Ishikawa (cell line): ENCODE measurements around the gene HOXA13.

ENCODE experiments used
- CEBPB ChIP-seq: IDR thresholded peaks from 2 replicates; pipeline ENCODE4 v1.6.1; 2012
- CREB1 ChIP-seq: IDR thresholded peaks from 2 replicates; pipeline ENCODE4 v1.6.1; 2012; ENCODE audit warnings: low read depth
- EGR1 ChIP-seq: IDR thresholded peaks from 2 replicates; pipeline ENCODE4 v1.6.1; 2012
- EP300 ChIP-seq: IDR thresholded peaks from 2 replicates; pipeline ENCODE4 v1.6.1; 2012; ENCODE audit warnings: borderline replicate concordance
- FOXM1 ChIP-seq: IDR thresholded peaks from 2 replicates; pipeline ENCODE4 v1.6.1; 2012; ENCODE audit warnings: low read depth, borderline replicate concordance
- MAX ChIP-seq: IDR thresholded peaks from 2 replicates; pipeline ENCODE4 v1.6.1; 2012
- NFIC ChIP-seq: IDR thresholded peaks from 2 replicates; pipeline ENCODE4 v1.6.1; 2012
- RAD21 ChIP-seq: IDR thresholded peaks from 2 replicates; pipeline ENCODE4 v1.6.1; 2012; ENCODE audit warnings: low read depth
- TAF1 ChIP-seq: IDR thresholded peaks from 2 replicates; pipeline ENCODE4 v1.6.1; 2012; ENCODE audit warnings: low read depth, mild to moderate bottlenecking
- TCF12 ChIP-seq: IDR thresholded peaks from 2 replicates; pipeline ENCODE4 v1.6.1; 2012; ENCODE audit warnings: low read depth
- TEAD4 ChIP-seq: IDR thresholded peaks from 2 replicates; pipeline ENCODE4 v1.6.1; 2012
- USF1 ChIP-seq: IDR thresholded peaks from 2 replicates; pipeline ENCODE4 v1.6.1; 2012
- YY1 ChIP-seq: IDR thresholded peaks from 2 replicates; pipeline ENCODE4 v1.6.1; 2012; ENCODE audit warnings: low read depth
- ZBTB7A ChIP-seq: IDR thresholded peaks from 2 replicates; pipeline ENCODE4 v1.6.1; 2012; ENCODE audit warnings: low read depth
- TF ChIP-seq, protein P1 (sequence below): IDR thresholded peaks from 2 replicates; pipeline ENCODE4 v1.6.1; 2012; ENCODE audit warnings: low read depth, mild to moderate bottlenecking

The HOXA13 gene

DNA sequence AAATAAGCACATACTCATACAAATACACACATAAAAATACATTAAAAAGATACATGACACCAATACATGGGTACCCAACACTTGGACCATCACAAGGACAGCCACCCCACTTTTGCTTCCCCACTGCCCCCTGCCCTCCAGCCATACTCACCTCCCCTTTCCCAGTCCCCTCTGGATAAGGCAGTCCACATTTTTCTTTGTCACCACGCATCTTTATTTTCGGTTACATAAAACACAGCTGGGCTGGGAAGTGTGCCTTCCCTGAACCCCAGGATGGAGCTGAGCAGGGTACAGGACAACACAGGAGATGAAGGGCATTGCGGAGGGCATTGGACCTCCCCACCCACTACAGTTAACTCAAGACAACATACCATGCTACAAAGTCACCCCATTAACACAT, 46.4 kb downstream of the HOXA13 start:
- TF ChIP-seq, protein P1, sequence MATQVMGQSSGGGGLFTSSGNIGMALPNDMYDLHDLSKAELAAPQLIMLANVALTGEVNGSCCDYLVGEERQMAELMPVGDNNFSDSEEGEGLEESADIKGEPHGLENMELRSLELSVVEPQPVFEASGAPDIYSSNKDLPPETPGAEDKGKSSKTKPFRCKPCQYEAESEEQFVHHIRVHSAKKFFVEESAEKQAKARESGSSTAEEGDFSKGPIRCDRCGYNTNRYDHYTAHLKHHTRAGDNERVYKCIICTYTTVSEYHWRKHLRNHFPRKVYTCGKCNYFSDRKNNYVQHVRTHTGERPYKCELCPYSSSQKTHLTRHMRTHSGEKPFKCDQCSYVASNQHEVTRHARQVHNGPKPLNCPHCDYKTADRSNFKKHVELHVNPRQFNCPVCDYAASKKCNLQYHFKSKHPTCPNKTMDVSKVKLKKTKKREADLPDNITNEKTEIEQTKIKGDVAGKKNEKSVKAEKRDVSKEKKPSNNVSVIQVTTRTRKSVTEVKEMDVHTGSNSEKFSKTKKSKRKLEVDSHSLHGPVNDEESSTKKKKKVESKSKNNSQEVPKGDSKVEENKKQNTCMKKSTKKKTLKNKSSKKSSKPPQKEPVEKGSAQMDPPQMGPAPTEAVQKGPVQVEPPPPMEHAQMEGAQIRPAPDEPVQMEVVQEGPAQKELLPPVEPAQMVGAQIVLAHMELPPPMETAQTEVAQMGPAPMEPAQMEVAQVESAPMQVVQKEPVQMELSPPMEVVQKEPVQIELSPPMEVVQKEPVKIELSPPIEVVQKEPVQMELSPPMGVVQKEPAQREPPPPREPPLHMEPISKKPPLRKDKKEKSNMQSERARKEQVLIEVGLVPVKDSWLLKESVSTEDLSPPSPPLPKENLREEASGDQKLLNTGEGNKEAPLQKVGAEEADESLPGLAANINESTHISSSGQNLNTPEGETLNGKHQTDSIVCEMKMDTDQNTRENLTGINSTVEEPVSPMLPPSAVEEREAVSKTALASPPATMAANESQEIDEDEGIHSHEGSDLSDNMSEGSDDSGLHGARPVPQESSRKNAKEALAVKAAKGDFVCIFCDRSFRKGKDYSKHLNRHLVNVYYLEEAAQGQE = no peak
- TF ChIP-seq YY1 (no peak), RAD21 (no peak), EGR1 (no peak), TAF1 (no peak), FOXM1 (no peak), EP300 (no peak), MAX (no peak), NFIC (no peak), CEBPB (no peak), CREB1 (no peak), ZBTB7A (no peak)

DNA sequence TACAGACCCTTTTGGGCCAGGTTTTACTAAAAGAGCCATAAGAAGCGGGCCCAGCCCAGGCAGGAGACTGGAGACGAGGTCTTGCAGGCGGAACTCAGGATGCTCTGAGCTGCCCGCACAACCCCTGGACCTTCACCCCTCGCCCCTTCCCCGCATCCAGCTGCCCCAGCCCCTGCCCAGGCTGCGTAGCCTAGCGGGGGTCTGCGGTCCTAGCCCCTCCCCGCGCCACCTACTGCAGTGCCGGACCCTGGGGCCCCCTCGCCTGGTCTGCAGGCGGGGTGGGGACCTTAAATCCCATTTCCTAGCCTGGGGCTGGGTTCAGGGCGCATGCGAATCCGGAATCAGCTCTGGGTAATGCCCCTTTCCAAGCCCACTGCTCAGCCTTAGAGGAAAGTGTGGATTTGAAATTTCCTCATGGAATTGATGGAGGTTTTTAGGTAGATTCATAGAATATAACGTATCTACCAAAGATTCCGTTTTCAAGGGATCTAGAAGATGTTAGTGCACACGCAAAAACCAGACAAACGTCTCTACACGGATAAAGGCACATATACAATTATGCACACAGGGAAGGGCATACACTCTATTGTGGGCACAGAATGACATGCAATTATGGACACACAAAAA, 47.0 kb downstream of the HOXA13 start:
- TF ChIP-seq TCF12 = no peak
- no peak for TF ChIP-seq MAX
- TF ChIP-seq TEAD4 = no peak
- TF ChIP-seq FOXM1 = no peak
- no peak for TF ChIP-seq USF1
- no peak for TF ChIP-seq EP300

GRCh38 chr7:27151931-27152815, 47.7 kb downstream of the HOXA13 start, which contains the start of gene HOXA3:
Gene HOXA3 (minus strand): TSS chr7:27152583. CDS start chr7:27110640, 41,943 bp downstream.
- TF ChIP-seq MAX (no peak), TAF1 (no peak), RAD21 (no peak), ZBTB7A (no peak), CREB1 (no peak), USF1 (no peak)
- TF ChIP-seq, protein P1 = no peak

- no peak for TF ChIP-seq EGR1
- no peak for TF ChIP-seq TAF1
- TF ChIP-seq EP300 = no peak
- no peak for TF ChIP-seq CREB1
- TF ChIP-seq NFIC = no peak
- TF ChIP-seq, protein P1 = no peak
- no peak for TF ChIP-seq MAX
- no peak for TF ChIP-seq USF1
- TF ChIP-seq RAD21 = no peak
- no peak for TF ChIP-seq FOXM1
- TF ChIP-seq TCF12 = no peak
- no peak for TF ChIP-seq YY1
- TF ChIP-seq TEAD4 = no peak
- TF ChIP-seq CEBPB = no peak
Measured at GRCh38 chr7:27151341-27151930, 48.5 kb downstream of the HOXA13 start.
